ENCODE measurements around the gene NLRC5.
"Not testable (repeated sequence)": the region's sequence is repeated elsewhere in the genome, so short reads cannot be mapped to it uniquely, and the experiment has no call there.

NLRC5 gene

DNA sequence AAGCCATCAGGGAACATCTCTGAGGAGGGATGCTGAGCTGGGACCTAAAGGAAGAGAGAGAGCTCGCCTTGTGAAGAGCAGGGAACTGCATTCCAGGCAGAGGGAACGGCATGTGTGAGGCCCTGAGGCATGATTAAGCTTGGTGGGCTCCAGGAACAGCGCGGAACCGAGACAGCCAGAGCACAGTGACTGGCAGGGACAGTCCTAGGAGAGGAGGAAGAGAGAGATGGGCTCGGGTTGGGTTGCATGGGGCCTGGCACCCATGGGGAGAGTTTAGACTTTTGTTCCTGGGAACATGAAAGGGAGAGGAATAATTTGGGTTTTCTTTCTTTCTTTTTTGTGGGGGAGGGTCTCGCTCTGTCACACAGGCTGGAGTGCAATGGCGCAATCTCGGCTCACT is 63.8 kb downstream of the NLRC5 start:
- no peak for DNase-seq

- DNase-seq, result no peak
These were observed 65.0 kb downstream of the NLRC5 start for GRCh38 chr16:57054338-57054737.

DNA sequence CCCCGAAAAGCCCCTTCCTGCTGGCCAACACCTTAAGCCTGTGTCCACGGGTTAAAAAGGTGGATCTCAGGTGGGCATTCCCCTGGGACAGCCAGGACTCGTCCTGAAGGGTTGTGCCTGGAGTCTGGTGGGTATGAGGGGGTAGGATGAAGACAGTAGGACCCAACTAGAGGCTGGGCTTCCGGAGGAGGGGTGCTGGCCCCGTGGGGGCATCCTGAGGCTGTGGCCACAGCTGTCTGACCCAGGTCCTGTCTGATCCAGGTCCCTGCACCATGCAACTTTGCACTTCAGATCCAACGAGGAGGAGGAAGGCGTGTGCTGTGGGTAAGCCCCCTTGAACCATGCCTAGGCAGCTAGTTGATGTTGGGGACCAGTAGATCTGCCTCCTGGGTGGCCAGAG is 65.4 kb downstream of the NLRC5 start:
- no peak for DNase-seq

DNA sequence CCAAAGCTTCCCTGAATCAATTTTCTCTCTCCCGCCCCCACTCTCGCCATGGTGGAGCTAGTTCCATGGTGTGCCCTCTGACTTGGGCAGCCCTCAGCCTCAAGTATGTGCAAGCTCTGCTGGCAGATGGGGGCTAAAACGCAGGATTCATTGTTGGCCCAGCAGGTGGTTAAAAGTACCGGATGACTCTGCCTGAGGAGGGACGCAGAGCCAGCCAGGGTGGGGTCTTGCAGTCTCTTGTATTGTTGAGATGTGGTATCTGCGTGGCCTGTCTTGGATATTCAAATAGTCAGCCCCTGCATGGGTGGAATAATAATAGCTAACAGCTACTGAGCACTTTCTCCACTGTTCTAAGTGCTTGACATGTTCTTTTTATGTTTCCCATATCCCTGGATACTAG is 66.3 kb downstream of the NLRC5 start:
- no peak for DNase-seq

DNA sequence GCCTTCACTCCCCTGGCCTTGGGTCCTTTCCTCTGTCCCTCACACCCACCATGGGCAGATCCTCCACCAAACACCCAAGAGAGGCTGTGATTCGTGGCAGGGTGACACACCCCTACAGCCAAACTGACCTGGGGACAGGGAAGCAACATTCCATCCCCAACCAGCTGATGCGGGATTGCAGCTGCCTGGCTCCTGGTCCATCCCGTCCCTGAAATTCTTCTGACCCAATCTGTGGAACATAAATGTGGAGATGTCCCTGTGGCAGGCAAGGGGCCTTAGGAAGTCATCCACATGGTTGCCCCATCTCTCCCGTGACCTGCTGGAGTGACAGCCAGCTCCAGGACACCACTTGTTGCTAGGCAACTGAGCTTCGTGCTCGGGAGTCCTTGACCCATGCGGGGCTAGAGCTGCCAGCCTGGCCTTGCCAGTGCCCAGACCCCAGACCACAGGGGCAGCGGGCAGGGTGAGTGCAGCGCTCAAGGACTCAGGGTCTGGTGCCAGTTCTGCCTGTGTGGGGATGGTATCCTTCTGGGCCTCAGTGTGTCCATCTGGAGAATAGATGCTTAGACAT is 69.0 kb downstream of the NLRC5 start:
- DNase-seq, result no peak

- DNase-seq, result no peak
These were observed 71.1 kb downstream of the NLRC5 start for GRCh38 chr16:57060323-57061083.

DNA sequence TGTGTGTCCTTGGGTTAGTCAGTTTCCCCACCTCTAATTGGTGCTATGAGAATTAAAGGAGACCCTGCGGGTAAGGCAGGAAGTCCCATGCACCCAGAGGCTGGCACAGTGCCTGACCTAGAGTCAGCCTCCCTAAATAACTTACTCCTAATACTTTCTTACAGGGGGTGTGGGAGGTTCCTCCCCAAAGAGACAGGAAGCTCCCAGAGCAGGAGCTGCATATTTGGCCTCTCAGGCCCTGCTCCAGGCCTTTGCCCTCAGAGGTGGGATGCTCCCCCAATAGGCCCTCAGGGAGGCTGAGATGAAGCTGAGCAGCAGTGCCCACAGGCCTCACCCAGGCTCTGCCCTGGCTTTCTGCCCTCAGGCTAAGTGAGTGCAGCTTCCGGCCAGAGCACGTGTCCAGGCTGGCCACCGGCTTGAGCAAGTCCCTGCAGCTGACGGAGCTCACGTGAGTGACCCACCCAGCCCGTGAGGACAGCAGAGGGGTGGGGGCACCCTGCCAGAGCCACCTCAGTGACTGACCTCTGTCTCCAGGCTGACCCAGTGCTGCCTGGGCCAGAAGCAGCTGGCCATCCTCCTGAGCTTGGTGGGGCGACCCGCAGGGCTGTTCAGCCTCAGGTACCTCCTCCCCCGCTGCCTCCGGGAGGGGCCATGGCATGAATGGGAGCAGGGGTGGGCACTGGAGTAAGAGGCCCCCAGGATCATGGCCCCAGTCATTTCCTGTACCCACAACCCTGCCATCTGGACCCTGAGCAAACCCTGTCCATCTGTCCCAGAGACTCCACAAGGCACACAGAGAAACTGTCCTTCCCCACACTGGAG is 71.9 kb downstream of the NLRC5 start:
- DNase-seq, result no peak

DNA sequence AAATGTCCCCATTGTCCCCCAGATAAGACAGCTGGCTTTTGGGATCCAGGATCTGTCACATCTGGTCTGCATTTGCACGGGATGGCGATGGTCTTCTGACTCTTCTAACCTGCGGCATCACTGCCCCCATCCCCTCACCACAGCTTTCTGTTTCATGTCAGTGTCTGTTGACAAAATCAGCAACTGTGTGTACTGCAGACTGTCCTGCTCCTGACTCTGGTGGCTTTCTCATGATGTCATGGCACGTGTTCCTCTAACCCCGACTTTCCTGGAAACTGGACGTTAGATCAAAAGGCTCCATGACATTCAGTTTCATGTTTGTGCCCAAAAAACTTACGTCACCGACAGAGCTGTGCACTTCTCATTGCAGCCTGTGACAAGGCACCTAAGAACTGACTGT is 73.0 kb downstream of the NLRC5 start:
- no peak for DNase-seq

- DNase-seq, result not testable (repeated sequence)
These were observed 73.8 kb downstream of the NLRC5 start for GRCh38 chr16:57063189-57063588.

- no peak for DNase-seq
These were observed 75.6 kb downstream of the NLRC5 start for GRCh38 chr16:57064995-57065394.

GRCh38 chr16:57066625-57067024 is 77.3 kb downstream of the NLRC5 start:
- DNase-seq, result no peak

DNA sequence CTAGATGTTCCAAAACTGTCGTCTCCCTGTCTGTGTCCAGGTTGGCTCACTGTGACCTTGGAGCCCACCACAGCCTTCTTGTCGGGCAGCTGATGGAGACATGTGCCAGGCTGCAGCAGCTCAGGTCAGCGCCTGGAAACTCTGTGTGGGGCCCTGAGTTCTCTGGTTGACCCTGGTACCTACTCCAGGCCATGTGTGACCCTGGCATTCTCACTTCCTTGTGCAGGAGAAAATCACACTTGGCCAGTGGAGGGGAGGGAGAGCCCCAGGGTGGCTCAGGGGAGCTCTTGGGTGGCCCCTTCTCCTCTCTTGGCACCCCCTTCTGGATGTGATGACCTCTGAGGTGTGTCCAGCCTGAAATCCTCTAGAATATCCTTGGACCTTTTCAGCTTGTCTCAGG is 78.0 kb downstream of the NLRC5 start:
- DNase-seq, result no peak

DNA sequence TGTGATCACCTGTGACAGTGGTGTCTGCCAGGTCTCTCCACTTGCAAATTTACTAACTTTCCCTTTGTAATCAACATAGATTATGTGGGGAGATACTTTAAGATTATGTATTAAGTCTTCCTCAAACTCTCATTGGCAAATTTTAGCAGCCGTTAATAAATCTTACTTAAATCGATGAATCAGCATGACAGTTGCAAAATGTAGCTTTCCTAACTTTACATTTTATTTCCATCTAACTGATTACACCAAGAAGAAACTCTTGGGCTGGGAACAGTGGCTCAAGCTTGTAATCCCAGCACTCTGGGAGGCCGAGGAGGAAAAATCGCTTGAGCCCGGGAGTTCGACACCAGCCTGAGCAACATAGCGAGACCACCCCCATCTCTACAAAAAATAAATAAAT is 79.7 kb downstream of the NLRC5 start:
- no peak for DNase-seq

GRCh38 chr16:57069635-57070370 is 80.4 kb downstream of the NLRC5 start:
- DNase-seq, result no peak

- no peak for DNase-seq
These were observed 81.1 kb downstream of the NLRC5 start for GRCh38 chr16:57070424-57070823.

DNA sequence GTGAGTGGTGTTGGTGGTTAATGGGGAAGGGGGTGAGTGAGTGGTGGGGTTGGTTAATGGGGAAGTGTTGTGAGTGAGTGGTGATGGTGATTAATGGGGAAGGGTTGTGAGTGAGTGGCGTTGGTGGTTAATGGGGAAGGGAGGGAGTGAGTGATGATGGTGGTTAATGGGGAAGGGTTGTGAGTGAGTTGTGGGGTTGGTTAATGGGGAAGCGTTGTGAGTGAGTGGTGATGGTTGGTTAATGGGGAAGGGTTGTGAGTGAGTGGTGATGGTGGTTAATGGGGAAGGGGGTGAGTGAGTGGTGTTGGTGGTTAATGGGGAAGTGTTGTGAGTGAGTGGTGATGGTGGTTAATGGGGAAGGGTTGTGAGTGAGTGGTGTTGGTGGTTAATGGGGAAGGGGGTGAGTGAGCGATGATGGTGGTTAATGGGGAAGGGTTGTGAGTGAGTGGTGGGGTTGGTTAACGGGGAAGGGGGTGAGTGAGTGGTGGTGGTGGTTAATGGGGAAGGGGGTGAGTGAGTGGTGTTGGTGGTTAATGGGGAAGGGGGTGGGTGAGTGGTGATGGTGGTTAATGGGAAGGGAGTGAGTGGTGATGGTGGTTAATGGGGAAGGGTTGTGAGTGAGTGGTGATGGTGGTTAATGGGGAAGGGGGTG is 81.8 kb downstream of the NLRC5 start:
- not testable (repeated sequence) for DNase-seq

DNA sequence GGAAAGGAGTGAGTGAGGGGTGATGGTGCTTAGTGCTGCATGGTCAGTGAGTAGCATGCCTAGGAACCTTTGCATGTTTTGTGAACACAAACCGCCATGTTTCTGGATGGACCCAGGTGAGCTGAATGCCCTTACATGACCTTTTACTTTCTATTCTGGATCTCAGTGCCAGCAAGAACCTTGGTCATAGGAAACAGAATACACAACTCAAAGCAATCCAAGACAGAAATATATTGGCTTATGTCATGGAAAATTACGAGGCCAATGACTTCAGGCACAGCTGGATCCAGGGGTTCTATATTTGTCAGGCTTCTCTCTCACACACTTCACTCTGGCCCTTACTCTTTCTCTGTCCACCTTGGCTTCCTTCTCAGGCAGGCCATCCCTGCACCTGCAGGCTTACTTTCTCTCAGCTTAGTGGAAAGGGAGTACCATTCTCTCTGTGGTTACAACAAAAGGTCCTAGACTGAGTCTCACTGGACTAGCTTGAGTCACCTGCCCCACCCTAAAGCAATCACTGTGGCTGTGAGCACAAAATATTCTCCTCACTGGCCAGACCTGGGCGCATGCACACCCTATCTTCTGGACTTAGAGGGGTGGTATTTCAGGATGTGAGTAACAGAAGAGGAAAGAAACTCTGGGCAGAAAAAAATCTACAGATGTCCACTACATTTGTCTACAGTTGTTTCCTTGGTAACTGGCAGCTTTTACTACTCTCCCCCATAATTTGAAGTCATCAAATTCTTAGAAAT is 82.7 kb downstream of the NLRC5 start:
- no peak for DNase-seq

- no peak for DNase-seq
These were observed 83.4 kb downstream of the NLRC5 start for GRCh38 chr16:57072616-57073275.

DNA sequence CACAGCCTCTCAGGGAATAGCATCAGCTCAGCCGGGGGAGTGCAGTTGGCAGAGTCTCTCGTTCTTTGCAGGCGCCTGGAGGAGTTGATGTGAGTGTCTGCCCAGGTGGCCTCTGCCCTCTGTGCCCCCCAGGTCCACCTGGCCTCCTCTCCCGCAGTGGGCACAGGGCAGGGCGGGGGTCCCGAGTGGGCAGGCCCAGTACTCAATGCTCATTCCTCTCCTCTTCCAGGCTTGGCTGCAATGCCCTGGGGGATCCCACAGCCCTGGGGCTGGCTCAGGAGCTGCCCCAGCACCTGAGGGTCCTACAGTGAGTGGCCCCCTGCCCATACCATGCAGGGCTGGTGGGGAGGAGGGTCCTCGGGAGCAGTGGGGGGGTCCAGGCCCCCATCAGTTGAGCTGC is 88.4 kb downstream of the NLRC5 start:
- no peak for DNase-seq

- DNase-seq, result no peak
These were observed 92.4 kb downstream of the NLRC5 start for GRCh38 chr16:57081744-57082143.

GRCh38 chr16:57082664-57083063 is 93.3 kb downstream of the NLRC5 start:
- no peak for DNase-seq

Measured in NCI-H345 (cell line).